GM18909 (cell line): ENCODE measurements around the gene SPATA24.
"Not testable (repeated sequence)": the region's sequence is repeated elsewhere in the genome, so short reads cannot be mapped to it uniquely, and the experiment has no call there.

Experiments used
- ATAC-seq: cut with Tn5 transposase; IDR thresholded peaks from one replicate; pipeline ENCODE4 v1.9.1; 2021; ENCODE audit warnings: mild to moderate bottlenecking; ENCODE audit not compliant: unreplicated experiment, poor library complexity

Gene SPATA24

DNA sequence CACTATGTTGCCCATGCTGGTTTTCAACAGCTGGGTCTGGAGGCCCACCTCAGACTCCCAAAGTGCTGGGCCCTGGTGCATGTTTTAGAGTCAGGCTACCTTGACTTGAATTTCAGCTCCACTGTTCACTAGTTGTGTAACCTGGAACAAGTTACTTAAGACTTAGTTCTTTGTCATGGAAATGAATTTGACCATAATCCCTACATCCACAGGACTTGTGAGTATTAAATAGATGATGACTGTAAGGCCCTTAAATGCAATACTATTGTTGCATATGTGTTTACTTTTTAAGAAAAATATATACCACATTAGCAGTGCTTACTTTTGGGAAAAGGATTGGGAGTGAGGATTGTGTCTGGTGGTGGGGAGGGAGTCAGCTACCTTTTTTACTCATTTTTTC is 45.8 kb downstream of the SPATA24 start:
- no peak for ATAC-seq

DNA sequence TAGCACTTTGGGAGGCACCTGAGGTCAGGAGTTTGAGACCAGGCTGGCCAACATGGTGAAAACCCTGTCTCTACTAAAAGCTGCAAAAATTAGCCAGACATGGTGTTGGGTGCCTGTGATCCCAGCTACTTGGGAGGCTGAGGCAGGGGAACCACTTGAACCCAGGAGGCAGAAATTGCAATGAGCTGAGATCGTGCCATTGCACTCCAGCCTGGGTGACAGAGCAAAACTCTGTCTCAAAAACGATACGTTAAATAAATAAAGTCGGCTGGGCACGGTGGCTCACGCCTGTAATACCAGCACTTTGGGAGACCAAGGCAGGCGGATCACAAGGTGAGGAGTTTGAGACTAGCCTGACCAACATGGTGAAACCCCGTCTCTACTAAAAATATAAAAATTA is 48.0 kb downstream of the SPATA24 start:
- not testable (repeated sequence) for ATAC-seq

DNA sequence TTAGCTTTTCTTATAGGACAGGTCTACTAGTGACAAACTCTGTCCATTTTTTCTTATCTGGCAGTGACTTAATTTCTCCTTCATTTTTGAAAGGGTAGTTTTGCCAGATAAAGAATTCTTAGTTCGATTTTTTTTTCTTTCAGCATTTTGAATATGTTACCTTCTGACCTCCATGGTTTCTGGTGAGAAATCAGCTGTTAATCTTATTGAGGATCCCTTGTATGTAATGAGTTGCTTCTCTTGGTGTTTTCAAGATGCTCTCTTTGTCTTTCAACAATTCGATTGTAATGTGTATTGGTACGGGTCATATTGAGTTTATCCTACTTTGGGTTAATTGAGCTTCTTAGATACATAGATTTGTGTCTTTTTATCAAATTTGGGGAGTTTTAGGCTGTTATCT is 49.7 kb downstream of the SPATA24 start:
- ATAC-seq: no peak

DNA sequence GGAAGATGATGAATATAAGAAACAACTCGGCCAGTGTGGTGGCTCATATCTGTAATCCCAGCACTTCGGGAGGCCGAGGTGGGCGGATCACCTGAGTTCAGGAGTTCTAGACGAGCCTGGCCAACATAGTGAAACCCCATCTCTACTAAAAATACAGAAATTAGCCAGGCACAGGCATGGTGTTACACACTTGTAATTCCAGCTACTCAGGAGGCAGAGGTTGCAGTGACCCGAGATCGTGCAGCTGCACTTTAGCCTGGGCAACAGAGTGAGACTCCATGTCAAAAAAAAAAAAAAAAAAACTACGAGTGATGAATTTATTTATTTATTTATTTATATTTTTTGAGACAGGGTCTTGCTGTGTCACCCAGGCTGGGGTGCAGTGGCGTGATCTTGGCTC is 56.0 kb downstream of the SPATA24 start:
- ATAC-seq: not testable (repeated sequence)
